ENCODE results near the gene FAM24B.

Gene FAM24B

DNA sequence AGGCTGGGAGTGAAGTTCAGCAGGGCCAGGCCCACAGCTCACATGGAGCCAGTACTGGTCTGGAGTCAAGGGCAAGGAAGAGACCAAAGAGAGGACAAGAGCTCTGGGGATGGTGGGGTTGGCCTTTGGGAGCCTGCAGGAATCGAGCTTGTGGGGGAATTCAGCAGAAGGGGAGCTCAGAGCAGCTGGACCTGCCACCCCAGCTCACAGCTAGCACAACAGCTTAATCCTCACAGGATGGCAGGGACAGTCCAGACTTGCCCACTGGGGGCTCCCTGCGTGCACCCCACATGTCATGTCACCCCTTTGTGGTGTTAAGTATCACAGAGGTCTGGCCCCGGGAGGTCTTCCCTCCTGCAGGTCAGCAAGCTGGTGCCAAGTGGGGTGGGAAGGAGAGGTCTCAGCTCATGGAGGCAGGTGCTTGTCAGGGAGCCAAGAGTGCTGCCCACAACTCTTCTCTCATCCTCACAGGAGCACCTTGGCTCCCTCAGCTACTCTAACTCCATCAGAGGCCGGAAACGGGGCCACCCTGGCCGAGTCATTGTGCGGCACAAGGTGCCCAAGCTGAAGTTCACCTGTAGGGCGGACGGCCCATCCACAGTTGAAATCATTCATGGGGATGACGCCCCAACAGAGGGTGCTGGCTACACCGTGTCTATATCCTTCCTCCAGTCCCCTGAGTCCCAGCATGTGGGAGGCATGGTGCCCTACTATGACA is 56.2 kb downstream of the FAM24B start:
- DNase-seq = no peak

DNA sequence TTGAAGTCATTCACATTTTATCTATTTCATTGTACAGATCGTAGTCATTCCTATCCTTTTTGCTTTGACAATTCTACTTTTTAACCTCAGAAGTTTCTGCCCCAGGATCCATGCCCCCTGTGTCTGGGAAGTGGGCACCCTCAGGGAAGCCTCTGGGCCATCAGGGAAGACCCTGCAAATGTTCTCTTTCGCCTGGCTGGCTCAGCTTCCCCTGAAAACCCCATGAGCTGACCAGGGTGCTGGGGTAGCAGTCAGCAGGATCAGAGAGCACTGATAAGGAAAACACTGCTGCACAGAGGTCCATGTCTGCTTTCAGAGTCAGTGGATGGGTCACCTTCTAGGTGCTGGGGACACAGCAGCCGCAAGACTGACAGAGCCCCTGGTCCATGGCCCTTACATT is 57.6 kb downstream of the FAM24B start:
- no peak for DNase-seq

DNA sequence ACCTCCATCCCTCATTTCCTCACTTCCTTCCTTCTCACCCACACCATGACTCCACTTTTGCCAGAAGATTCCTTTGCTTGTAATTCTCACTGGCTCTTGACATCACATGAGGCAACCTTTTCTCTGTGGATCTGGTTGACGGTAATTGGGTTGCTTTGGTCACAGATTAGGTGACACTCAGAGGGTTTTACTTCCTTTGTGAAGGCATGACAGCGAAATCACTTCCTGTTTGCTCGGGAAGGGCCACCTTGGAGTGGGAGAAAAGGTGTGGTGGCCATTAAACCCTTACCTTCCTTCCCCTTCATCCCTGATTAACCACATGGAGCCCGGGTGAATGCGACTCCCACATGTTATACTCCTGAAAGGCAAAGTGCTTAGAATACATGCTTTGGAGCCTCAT is 63.9 kb downstream of the FAM24B start:
- no peak for DNase-seq

DNA sequence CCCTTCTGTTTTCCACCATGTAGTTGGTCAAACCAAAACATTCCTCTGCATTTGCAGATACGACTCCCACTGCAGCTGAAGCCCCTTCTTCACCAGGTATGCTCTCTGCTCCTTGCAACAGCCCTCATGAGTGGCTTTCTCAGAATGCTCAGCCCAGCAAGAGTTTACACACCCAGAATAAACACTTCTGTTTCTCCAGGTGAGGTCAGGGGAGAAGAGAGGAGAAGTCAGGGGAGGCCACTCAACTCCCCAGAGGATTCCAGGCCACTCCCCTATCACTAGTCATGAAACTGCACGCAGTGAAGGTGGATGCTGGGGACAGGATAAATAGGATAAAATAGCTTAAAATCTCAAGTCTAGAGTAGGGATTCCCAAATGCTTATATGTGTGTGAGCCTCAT is 64.9 kb downstream of the FAM24B start:
- DNase-seq = no peak

DNA sequence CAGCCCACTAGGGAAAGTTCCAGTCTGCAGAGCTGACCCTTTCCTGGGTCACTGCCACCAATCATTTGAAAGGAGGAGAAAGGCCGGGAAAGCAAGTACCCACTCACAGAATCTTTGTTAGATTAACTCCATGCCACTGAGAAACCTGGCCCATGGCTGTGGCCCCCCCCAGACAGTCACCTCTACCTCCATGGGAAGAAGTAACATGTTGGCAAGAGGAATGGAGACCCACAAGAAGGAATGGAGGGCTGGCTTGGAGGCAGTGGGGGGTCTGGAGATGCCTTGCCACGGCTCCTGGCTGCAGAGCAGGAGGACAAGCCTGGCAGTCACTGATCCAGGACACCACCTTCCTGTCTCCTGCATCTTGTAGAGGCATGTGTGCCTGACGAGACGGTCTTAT is 66.6 kb downstream of the FAM24B start:
- no peak for DNase-seq

DNA sequence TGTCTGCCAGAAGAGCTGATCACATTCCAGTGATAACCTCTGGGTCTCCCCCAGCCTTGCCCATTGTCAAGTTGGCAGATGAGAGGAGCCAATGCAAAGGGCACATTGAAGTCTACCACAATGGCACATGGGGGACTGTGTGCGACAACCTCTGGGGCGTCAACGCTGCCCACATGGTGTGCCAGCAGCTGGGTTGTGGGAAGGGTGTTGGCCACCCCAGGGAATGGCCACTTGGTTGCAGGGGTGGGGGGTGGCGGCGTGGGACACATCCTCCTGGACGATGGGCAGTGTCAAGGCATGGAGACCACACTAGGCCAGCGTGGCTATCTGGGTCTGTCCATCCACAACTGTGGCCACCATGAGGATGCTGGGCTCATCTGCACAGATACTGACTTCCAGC is 77.1 kb downstream of the FAM24B start:
- DNase-seq = no peak

Data from activated CD4-positive, alpha-beta T cell treated with anti-CD3 and anti-CD28 coated beads for 4 hours (primary cell).